Stimulated activated naive B cell treated with anti-CD40 and anti-IgM and Interleukin-4, amounts not matched to agents 10 μg/mL and 1 μg/mL and 100 μg/mL, for 72 hours (primary cell): ENCODE data around the gene C1QTNF8.
A peak's percentile ranks its signal among the peaks of the same experiment; 100 is the strongest.

Experiments
- ATAC-seq, 2 donors: fragments of 150-1000 bp; cut with Tn5 transposase; replicated peaks; 2 replicates each; pipeline ENCODE4 v1.10.0; 2021; ENCODE audit warnings: moderate library complexity in 1 of 2
- DNase-seq: peaks from one replicate; pipeline ENCODE4 v3.0.0; 2021
- H3K27ac Mint-ChIP-seq: one replicate; pipeline ENCODE4 v1.8.0; 2022; ENCODE audit warnings: mild to moderate bottlenecking, mixed read lengths
- H3K27me3 Mint-ChIP-seq, 2 donors: one replicate each; pipeline ENCODE4 v1.8.0; 2022; ENCODE audit warnings: mixed read lengths in 2 of 2
- H3K36me3 Mint-ChIP-seq, 2 donors: one replicate each; pipeline ENCODE4 v1.8.0; 2022; ENCODE audit warnings: mixed read lengths in 2 of 2, mild to moderate bottlenecking in 1 of 2
- H3K4me1 Mint-ChIP-seq, 2 donors: one replicate each; pipeline ENCODE4 v1.8.0; 2022; ENCODE audit warnings: mixed read lengths in 2 of 2, mild to moderate bottlenecking in 1 of 2
- H3K4me3 Mint-ChIP-seq, 2 donors: one replicate each; pipeline ENCODE4 v1.8.0; 2022; ENCODE audit warnings: mild to moderate bottlenecking in 2 of 2, mixed read lengths in 2 of 2, moderate library complexity in 1 of 2
- H3K9me3 Mint-ChIP-seq, 2 donors: one replicate each; pipeline ENCODE4 v1.8.0; 2022; ENCODE audit warnings: mixed read lengths in 2 of 2, mild to moderate bottlenecking in 1 of 2

C1QTNF8 gene

GRCh38 chr16:1107731-1108130, 11.7 kb upstream of the C1QTNF8 start:
- H3K27ac Mint-ChIP-seq = no peak overlapping the region
- H3K36me3 Mint-ChIP-seq = no peaks in the 10 kb centered on the region
- H3K27me3 Mint-ChIP-seq = peaks cover 38 to 64% of the 10 kb centered on the region in 2 donors
- no peak for ATAC-seq
- peaks cover 0 to 1% of the 10 kb centered on the region in 2 donors for H3K4me1 Mint-ChIP-seq
- H3K9me3 Mint-ChIP-seq = peaks cover 0 to 2% of the 10 kb centered on the region in 2 donors
- DNase-seq = no peak
- no peak overlapping the region for H3K4me3 Mint-ChIP-seq

- no peak for DNase-seq
- Mint-ChIP-seq H3K9me3 (peaks cover 0 to 2% of the 10 kb centered on the region in 2 donors), H3K27me3 (peaks cover 38 to 64% of the 10 kb centered on the region in 2 donors), H3K36me3 (no peaks in the 10 kb centered on the region), H3K4me3 (no peak overlapping the region), H3K4me1 (peaks cover 0 to 1% of the 10 kb centered on the region in 2 donors), H3K27ac (no peak overlapping the region)
- ATAC-seq = no peak
Measured at GRCh38 chr16:1107141-1107540, 11.1 kb upstream of the C1QTNF8 start.

GRCh38 chr16:1106659-1107058, 10.6 kb upstream of the C1QTNF8 start:
- Mint-ChIP-seq H3K27ac (no peak overlapping the region), H3K36me3 (no peaks in the 10 kb centered on the region), H3K4me1 (peaks cover 0 to 1% of the 10 kb centered on the region in 2 donors), H3K4me3 (no peak overlapping the region), H3K9me3 (peaks cover 0 to 2% of the 10 kb centered on the region in 2 donors), H3K27me3 (peaks cover 38 to 64% of the 10 kb centered on the region in 2 donors)
- ATAC-seq (no peak), DNase-seq (no peak)

GRCh38 chr16:1105888-1106620, 10.0 kb upstream of the C1QTNF8 start:
- peaks cover 0 to 2% of the 10 kb centered on the region in 2 donors for H3K9me3 Mint-ChIP-seq
- ATAC-seq = peak; percentile 77 to 80
- no peak overlapping the region for H3K27ac Mint-ChIP-seq
- peaks cover 43 to 66% of the 10 kb centered on the region in 2 donors for H3K27me3 Mint-ChIP-seq
- H3K36me3 Mint-ChIP-seq = no peaks in the 10 kb centered on the region
- peaks cover 0 to 1% of the 10 kb centered on the region in 2 donors for H3K4me1 Mint-ChIP-seq
- DNase-seq = peak; percentile 41
- no peak overlapping the region for H3K4me3 Mint-ChIP-seq

- H3K4me3 Mint-ChIP-seq = no peak overlapping the region
- DNase-seq (no peak), ATAC-seq (no peak)
- no peaks in the 10 kb centered on the region for H3K36me3 Mint-ChIP-seq
- H3K27me3 Mint-ChIP-seq = peaks cover 41 to 64% of the 10 kb centered on the region in 2 donors
- no peak overlapping the region for H3K27ac Mint-ChIP-seq
- peaks cover 0 to 3% of the 10 kb centered on the region in 2 donors for H3K4me1 Mint-ChIP-seq
- no peaks in the 10 kb centered on the region for H3K9me3 Mint-ChIP-seq
Measured at GRCh38 chr16:1103636-1103980, 7.6 kb upstream of the C1QTNF8 start.

- Mint-ChIP-seq H3K4me1 (peaks cover 0 to 3% of the 10 kb centered on the region in 2 donors), H3K27ac (no peak overlapping the region), H3K27me3 (peaks cover 41 to 59% of the 10 kb centered on the region in 2 donors), H3K4me3 (peak overlapping the region in 1 of 2 donors; percentile 8), H3K9me3 (no peaks in the 10 kb centered on the region), H3K36me3 (no peaks in the 10 kb centered on the region)
- peak; percentile 59 for DNase-seq
- peak; percentile 78 to 80 for ATAC-seq
Measured at GRCh38 chr16:1102921-1103635, 7.0 kb upstream of the C1QTNF8 start.

- Mint-ChIP-seq H3K36me3 (no peaks in the 10 kb centered on the region), H3K9me3 (no peaks in the 10 kb centered on the region), H3K4me3 (no peak overlapping the region), H3K4me1 (peaks cover 0 to 3% of the 10 kb centered on the region in 2 donors), H3K27ac (no peak overlapping the region), H3K27me3 (peaks cover 41 to 54% of the 10 kb centered on the region in 2 donors)
- ATAC-seq (no peak), DNase-seq (no peak)
Measured at GRCh38 chr16:1102333-1102700, 6.3 kb upstream of the C1QTNF8 start.

- no peak overlapping the region for H3K27ac Mint-ChIP-seq
- H3K36me3 Mint-ChIP-seq = no peaks in the 10 kb centered on the region
- H3K4me1 Mint-ChIP-seq = peaks cover 0 to 3% of the 10 kb centered on the region in 2 donors
- H3K9me3 Mint-ChIP-seq = no peaks in the 10 kb centered on the region
- ATAC-seq (no peak), DNase-seq (no peak)
- no peak overlapping the region for H3K4me3 Mint-ChIP-seq
- peaks cover 40 to 49% of the 10 kb centered on the region in 2 donors for H3K27me3 Mint-ChIP-seq
Measured at GRCh38 chr16:1101573-1102332, 5.7 kb upstream of the C1QTNF8 start.

- DNase-seq (no peak), ATAC-seq (no peak)
- H3K27ac Mint-ChIP-seq = no peak overlapping the region
- peaks cover 0 to 2% of the 10 kb centered on the region in 2 donors for H3K4me1 Mint-ChIP-seq
- H3K9me3 Mint-ChIP-seq = no peaks in the 10 kb centered on the region
- H3K36me3 Mint-ChIP-seq = no peaks in the 10 kb centered on the region
- H3K27me3 Mint-ChIP-seq = peaks cover 37 to 42% of the 10 kb centered on the region in 2 donors
- H3K4me3 Mint-ChIP-seq = no peak overlapping the region
Measured at GRCh38 chr16:1101133-1101532, 5.1 kb upstream of the C1QTNF8 start.

- DNase-seq = no peak
- ATAC-seq = no peak
- H3K9me3 Mint-ChIP-seq = no peaks in the 10 kb centered on the region
- no peak overlapping the region for H3K27ac Mint-ChIP-seq
- no peak overlapping the region for H3K4me3 Mint-ChIP-seq
- no peaks in the 10 kb centered on the region for H3K36me3 Mint-ChIP-seq
- H3K4me1 Mint-ChIP-seq = peaks cover 0 to 2% of the 10 kb centered on the region in 2 donors
- H3K27me3 Mint-ChIP-seq = peaks cover 31 to 33% of the 10 kb centered on the region in 2 donors
Measured at GRCh38 chr16:1100084-1100800, 4.2 kb upstream of the C1QTNF8 start.

GRCh38 chr16:1099189-1100083, 3.4 kb upstream of the C1QTNF8 start:
- DNase-seq (no peak), ATAC-seq (no peak)
- peaks cover 23 to 25% of the 10 kb centered on the region in 2 donors for H3K27me3 Mint-ChIP-seq
- no peak overlapping the region for H3K27ac Mint-ChIP-seq
- no peaks in the 10 kb centered on the region for H3K36me3 Mint-ChIP-seq
- no peaks in the 10 kb centered on the region for H3K9me3 Mint-ChIP-seq
- no peak overlapping the region for H3K4me3 Mint-ChIP-seq
- H3K4me1 Mint-ChIP-seq = peaks cover 0 to 2% of the 10 kb centered on the region in 2 donors

GRCh38 chr16:1098266-1098991, 2.4 kb upstream of the C1QTNF8 start:
- Mint-ChIP-seq H3K27me3 (peaks cover 15 to 16% of the 10 kb centered on the region in 2 donors), H3K9me3 (peaks cover 0 to 1% of the 10 kb centered on the region in 2 donors), H3K4me1 (peaks cover 2% of the 10 kb centered on the region in 2 donors), H3K27ac (no peak overlapping the region), H3K4me3 (no peak overlapping the region), H3K36me3 (peaks cover 0 to 3% of the 10 kb centered on the region in 2 donors)
- ATAC-seq (no peak), DNase-seq (no peak)
